Inflammatory macrophage (primary cell): Measurements from ENCODE around the gene SLC6A19.

ENCODE experiments used
- DNase-seq, 2 donors: peaks; one replicate each; pipeline ENCODE4 v3.0.0-alpha.2; 2020 to 2022

Gene SLC6A19

DNA sequence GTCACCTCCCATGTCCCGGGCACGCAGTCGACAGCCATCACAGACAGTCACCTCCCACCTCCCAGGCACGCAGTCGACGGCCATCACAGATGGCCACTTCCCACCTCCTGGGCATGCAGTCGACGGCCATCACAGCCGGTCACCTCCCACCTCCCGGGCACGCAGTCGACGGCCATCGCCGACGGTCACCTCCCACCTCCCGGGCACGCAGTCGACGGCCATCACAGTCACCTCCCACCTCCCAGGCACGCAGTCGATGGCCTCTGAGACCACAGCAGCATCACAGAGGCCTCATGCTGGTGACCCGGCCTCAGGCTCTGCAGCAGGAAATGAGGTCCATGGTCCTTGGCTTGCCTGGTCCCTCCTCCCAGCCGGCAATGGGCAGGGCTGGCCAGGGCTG is 5.5 kb upstream of the SLC6A19 start:
- DNase-seq: no peak

DNA sequence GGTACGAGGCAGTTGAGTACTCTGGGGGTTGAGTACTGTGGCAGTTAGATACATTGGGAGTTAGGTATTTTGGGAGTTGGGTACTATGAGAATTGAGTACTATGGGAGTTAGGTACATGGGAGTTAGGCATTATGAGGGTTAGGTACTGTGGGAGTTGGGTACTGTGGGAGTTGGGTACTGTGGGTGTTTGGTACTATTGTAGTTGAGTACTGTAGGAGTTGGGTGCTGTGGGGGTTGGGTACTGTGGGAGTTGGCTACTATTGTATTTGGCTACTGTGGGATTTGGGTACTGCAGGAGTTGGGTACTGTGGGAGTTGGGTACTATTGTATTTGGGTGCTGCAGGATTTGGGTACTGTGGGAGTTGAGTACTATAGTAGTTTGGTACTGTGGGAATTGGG is 4.8 kb upstream of the SLC6A19 start:
- no peak for DNase-seq

DNA sequence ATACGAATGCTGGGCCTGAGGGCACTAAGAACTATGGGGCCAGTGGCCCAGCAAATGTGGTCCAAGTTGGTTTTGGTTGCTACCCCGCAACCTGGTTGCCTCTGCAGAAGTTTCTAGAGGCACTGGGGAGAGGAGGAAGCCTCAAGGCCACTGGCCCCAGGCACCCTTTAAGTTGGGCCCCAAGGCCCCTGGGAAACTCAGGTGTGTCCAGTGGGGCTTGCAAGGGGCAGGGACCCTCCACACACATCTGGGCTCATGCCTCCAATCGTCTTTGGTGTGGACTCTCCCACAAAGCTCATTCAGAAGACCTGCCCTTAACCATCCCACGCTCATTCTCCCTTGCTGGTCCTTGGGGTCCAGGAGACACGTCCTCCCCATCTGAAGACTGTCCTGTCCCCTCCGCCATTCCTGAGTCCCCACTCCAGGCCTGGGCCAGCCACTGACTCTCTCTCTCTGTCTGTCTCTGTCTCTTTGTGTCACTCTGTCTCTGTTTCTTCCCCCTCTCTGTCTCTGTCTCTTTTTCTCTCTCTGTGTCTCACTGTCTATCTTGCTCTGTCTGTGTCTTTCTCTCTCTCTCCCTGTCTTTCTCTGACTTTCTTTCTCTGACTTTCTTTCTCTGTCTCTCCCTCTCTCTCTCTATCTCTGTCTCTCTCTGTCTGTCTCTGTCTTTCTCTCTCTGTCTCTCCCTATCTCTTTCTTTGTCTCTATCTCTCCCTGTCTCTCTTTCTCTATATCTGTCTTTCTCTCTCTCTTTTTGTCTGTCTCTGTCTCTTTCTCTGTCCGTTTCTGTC is 3.3 kb upstream of the SLC6A19 start:
- DNase-seq: no peak

DNA sequence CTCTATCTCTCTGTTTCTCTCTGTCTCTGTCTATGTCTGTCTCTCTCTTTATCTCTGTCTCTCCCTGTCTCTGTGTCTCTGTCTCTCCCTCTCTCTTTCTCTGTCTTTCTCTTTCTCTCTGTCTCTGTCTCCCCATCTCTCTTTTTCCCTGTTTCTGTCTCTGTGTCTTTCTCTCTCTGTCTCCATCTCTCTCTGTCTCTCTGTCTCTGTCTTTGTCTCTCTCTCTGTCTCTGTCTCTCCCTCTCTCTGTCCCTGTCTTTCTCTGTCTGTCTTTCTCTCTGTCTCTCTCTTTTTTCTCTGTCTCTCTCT is 2.1 kb upstream of the SLC6A19 start:
- DNase-seq: no peak

DNA sequence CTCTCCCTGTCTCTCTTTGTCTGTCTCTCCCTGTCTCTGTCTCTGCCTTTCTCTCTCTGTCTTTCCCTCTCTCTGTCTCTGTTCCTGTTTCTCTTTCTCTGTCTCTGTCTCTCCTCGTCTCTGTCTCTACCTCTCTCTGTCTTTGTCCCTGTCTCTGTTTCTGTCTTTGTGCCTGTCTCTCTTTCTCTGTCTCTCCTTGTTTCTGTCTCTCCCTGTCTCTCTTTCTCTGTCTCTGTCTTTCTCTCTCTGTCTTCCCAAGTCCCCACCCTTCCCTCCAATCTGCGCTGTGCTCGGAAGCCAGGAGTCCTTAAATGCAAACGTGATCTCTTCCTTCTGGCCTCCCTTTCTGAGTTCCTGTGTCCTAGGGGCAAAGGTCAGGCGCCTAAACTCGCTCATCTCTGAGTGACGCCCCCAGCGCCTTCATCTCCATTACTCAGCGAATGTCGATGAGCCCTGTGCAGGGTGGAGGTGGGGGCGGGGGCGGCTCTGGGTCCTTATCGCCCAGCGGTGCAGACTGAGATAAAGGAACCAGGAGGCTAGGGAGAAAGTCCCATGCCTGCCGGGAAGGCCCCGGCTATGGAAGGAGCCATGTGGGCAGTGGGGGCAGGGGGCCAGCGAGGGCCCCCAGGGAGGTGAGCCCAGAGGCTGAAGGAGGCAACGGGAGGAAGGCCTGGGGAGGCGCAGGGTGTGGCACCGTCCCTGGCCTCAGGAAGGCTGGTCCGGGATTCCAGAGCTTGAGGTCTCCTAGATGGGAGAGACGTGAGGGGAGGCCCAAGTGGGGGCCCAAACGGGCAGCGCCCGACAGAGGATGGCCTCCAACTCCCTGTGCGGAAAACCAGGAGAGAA is 1.5 kb upstream of the SLC6A19 start:
- DNase-seq: no peak

DNA sequence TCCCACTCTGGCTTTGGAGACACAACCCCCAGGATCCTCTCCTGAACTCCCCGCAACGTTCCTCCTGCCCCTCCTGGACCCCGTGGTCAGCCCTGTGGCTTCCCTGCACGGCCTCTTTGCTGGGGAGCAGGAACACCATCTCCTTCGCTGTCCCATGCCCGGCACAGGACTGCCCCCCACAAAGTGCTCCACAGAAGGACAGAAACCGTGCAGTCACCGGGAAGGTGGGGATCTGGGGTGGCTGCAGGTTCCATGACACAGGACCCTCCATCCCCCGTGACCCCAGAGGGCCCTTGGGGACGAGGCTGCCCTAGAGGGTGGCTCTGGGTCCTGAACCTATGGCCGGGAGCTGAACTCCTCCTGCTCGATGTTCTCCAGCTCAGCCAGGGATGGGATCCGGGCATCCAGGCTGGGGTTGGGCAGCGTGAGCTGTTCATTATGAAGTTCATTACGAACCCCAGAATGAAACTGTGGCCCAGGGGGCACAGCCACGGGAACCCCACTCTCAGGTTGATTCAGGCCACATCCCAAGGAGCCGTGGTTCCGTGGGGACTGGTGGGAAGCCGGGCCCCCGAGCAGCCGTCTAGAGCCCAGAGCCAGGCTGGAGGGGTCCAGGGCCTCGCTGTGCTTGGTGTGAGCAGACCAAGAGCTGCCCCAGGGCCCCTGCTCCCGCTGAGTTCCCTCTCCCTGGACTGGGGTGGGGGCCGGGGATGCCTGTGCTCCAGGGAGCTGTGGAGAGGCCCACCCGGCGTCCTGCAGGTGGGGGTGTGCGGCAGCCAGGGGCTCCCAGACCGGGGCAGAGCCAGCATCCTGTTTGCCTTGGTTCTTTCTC is 684 bp upstream of the SLC6A19 start:
- DNase-seq: no peak

DNA sequence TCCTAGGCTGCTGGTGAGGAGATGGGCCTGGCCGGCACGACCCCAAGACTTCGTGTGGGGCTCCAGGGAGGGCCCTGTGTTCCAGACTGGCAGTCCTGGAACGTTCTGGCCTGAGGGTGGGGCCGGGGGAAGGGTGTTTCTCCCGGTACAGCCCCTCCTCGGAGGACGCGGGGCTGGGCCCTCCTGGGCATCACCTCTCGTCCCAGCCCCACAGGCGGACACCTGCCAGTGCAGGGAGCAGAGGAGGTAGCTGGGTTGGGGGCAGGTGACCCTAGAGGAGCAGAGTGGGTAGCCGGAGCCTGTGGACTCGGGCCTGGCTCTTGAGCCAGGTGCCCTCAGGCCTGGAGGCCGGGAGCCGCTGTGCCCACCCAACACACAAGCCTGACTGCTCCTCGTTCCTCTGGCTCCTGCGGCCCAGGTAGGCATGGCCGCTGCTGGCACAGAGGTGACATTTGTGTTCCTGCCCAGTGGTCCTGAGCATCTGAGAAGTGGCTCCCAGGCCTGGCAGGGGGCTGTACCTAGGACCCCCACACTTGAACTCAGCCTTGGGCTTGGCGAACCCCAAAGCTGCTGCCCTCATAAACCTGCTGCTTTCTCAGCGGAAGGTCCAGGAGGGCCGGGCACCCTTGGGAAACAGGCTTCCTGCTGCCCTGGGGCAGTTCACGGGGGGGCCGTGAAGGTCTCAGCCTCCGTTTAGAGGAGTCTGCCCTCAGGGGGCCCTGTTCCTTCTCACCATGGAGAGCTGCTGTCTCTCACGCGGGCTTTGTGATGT is 817 bp downstream of the SLC6A19 start:
- DNase-seq: no peak

DNA sequence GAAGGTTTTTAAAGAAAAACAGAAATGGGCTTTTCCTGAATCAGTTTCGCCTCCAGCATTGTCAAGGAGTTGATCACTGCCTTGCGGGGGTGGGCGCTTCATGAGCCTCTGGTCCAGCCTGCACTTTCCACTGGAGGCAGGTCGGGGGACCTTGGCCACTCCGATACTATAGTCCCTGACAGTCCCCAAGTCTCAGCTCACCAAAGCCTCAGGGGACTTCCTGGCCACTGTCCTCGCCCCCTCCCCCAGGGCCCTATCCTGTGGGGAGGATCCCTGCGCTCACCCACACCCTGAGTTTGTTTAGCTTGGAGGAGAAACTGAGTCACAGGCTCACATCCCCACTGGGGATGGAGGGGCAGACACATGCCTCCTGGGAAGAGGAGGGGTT is 1.4 kb downstream of the SLC6A19 start:
- no peak for DNase-seq

DNA sequence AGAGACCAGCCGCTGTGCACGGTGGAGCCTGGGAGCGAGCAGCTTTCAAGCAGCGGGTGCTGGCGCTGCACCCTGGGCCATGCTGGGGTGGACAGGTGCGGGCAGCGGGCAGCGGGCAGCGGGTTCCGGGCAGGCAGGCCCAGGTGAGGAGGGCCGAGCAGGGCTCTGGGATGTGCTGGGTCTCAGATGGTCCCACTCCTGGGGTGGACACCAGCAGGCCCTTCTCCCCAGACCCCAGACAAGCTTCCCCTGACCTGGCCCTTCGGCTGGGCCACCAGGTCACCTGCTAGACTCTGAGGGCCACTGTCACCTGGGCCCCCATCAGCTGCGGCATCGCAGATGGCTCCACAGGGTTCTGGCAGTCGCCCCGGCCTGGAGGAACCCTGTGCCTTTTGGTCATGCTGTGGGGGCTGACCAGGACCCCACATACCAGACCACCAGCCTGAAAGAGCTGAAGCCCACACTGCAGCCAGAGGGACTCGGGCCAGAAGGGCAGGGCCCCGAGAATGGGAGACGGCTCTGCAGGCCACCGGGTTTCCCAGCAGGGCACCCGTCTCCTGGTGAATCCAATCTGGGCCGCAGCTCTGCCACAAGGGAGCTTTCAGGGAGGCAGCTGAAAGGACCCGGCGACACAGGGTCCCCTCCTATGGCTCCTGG is 2.0 kb downstream of the SLC6A19 start:
- no peak for DNase-seq

DNA sequence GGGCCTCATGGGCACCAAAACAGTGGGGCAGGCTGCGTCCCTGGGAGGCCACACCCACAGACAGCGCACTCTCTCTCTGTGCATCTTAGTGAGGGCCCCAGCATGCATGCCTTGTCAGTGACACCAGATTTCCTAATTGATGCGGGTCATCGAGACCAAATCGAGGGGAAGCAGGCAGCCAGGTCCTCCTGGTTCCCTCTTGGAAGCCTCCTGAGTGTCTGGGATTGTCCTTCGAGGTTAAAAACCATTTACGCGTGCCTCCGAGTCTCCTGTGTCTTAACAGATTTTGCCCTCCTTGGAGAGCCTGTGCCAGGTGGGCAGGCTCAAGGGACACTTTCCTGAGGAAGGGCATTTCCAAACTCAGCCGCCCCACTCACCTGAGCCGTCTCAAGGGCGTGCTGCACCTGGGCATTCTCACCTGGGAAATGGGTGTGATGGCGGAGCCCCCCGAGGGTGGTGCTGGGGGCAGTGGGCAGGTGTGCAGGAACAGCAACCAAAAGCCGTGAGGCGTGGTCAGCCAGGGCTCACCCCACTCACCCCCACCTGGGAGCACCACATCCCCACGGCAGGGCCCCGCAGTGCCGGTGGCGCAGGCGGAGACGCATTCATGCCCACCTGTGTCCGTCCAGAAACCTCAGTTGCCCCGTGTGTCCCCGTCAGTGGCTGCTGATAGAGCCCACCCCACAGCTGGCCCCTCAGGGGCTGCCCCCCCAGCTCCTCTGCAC is 2.7 kb downstream of the SLC6A19 start:
- DNase-seq: no peak

DNA sequence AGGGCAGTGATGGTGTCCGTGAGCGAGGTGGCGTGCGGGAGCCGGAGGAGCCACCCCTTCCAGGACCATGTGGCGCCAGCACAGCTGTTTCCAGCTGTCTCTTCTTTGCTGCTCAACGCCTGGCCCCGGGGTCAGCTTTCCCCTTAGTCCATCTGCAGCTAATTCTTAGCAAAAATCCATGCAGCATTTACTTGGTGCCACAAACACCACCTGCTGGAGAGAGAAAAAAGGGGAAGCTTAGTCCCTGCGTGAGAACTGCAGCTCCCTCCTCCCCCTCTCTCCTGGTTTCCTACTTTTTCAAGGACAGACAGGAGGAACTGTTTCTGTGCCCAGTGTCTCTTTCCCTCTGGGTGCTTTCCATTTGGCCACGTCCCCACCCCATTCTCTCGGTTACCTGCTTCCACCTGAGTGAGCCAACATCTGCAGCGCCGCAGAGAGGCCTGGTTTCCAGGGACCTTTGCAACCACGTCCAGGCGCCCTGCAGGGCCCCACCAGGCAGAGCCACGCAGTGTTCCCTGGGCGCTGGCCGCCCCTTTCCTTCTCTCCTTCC is 3.4 kb downstream of the SLC6A19 start:
- peak in 1 of 2 donors; percentile 48 for DNase-seq

DNA sequence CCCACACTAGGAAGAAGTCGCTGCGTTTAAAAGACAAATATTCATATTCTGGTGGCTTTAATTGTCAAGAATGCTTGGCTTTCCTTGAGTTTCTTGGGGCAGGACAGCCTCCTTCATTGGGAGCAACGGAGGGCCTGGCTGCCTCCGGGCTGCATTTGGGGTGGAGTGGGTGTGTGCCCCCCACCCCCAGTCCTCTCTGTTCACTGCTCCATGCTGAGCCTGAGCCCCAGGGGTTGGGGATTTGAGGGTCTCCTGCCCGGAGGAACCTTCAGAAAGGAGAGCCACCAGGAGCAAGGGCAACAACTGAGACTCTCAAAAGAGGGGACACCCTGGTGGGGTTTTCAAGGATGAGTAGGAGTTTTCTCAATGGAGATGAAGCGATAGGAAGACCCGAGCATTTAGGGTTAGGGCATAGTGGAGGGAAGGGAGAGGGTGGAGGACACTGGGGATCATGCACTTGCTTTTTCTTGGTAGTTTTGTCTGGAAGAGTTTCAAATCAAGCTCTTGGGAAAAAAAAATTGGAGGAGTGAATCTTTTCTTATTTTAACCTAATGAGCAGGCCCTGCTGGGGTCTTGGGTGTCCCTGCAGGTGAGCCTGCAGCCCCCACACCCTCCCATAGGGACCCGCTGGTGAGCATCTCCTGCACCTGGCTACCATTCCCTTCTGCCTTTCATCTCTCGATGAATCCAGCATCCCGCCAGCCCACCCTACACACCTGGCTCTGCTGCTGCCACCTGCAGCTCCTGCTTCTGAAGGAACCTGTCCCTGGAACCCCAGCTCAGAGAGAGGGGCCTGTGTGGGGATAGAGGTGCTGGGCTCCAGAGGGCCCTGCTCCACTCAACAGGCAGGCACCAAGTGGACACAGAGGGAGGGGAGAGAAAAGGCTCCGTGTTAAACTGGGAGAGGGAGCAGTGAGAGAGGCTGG is 4.1 kb downstream of the SLC6A19 start:
- no peak for DNase-seq

DNA sequence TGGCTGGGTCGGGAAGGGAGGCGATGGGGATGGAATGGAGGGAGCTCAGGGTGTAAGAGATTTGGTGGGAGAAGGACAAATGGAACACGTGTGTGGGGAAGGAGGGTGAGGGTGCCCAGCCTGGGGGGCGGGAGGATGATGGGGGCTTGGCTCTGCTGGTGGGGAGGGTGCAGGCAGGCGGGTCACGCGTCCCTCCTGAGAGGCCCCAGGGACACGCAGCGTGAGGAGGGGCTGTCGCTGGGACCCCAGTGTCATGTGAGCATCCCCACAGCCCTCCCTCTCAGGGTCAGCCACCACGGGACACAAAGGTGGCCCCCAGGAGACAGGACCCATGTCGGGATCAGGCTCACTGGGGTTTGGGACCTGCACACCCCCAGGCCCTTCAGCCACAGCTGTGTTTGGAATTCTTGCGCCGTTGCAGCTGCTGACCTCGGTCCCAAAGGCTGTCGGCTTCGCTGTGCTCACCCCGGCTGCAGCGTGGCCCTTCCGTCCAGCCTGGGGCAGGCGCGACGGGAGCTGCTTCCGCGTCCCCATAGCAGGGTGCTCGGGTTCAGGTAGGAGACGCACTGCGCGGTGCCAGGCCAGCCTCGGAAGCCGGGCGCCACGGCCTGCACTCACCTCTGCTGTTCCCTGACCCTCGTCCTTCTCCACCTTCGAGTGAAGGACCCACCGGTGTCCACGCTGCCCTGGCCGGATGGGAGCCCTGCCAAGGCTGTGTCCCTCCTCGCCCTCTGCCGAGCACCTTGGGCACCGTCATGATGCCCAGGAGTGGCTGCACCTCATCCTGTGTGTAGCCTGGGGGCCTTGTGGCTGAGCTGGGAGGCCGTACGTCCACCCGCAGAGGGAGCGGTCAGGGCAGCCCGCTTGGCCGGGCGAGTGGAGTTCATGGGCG is 5.4 kb downstream of the SLC6A19 start:
- no peak for DNase-seq

DNA sequence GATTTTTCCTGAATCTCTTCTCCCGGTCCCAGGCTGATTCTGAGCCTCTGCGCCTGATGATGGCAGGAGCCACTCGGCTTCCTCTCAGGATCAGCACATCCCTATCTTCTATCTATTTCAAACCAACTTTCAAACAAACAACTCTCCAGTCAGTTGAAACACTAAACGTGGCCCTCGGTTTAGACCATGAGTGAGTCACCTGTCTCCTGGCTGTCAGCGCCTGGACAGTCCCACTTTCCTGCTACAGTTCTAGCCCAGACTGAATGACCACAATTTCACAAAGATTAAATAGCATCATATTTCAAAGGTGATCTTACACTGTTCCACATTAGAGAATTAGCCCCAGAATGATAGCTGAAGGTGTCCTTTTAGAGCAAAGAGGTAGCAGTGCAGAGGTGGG is 6.2 kb downstream of the SLC6A19 start:
- DNase-seq: no peak

DNA sequence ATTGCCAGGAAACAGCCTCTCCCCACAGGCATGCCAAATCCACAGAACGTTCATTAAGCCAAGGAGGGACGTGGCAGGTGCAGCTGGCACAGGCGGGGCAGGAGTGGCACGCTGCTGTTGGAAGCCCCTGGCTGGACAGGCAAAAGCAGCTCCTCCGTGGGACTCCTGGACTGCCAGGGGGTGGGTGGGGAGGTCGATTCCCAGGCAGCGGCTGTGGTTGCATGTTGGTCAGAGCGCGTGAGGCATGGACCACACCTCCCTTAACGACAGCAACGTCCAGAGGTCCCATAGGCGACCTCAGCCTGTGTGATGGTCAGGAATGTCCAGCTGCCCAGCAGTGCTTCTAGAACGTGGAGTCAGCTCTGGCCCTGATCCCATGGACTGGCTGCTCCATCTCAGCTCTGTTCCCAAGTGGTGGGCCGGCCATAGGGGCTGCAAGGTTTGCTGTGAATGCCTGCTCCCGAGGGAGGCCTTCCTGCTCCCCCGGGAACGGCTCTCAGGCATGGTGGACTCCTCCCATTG is 6.9 kb downstream of the SLC6A19 start:
- DNase-seq: no peak

DNA sequence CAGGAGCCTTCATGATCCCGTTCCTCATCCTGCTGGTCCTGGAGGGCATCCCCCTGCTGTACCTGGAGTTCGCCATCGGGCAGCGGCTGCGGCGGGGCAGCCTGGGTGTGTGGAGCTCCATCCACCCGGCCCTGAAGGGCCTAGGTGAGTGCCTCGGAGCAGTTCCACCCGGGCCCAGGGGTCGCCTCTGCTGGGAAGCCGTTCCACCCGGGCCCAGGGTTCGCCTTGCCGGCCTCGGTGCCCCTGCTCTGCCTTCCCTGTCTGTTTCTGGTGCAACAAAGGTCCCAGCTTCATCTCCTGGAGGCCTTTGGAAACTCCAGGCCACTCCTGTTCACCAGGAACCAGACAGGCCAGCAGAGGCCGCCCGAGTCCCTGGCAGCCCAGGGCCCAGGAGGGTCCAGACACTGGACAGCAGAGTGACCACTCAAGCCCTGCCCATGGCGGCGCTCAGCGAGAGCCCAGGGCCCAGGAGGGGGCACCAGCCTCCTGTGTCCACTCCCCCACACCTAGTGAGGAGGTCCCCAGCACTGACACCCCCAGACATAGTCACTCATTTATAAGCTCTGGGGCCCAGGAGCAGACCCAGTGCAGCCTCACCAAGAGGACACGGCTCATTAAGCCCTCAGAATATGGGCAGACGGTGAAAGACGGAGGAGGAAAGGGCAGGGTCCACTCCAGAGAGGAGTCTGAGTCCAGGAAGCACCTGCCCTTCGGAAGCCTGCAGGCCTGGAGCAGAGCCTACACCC is 7.5 kb downstream of the SLC6A19 start:
- no peak for DNase-seq

DNA sequence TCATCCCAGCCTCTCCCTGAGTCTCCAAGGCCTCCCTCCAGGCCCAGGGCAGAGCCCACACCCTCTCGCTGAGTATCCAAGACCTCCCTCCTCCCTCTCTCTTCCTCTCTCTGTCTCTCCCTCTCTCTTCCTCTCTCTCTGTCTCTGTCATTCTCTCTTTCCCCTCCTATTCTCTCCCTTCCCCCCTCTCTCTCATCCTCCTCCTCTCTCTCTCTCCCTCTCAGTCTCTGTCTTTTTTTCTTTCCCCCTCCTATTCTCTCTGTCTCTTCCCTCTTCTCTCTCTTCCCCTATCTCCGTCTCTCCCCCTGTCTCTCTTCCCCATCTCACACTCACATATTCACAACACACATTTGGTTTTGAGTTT is 8.1 kb downstream of the SLC6A19 start:
- no peak for DNase-seq
